ENCODE results near the gene RPRD1B.

GRCh38 chr20:37994512-37994911 is 39.0 kb upstream of the RPRD1B start:
- TF ChIP-seq CTCF (IDR thresholded peaks at IDR 0.05; ENCODE audit: low read depth, low read length) (no peak), POLR2A (IDR thresholded peaks at IDR 0.05; ENCODE audit: extremely low read depth, insufficient read length) (no peak)
